ENCODE results near the gene ZDHHC6.
"Not testable (repeated sequence)": the region's sequence is repeated elsewhere in the genome, so short reads cannot be mapped to it uniquely, and the experiment has no call there.

The ZDHHC6 gene

DNA sequence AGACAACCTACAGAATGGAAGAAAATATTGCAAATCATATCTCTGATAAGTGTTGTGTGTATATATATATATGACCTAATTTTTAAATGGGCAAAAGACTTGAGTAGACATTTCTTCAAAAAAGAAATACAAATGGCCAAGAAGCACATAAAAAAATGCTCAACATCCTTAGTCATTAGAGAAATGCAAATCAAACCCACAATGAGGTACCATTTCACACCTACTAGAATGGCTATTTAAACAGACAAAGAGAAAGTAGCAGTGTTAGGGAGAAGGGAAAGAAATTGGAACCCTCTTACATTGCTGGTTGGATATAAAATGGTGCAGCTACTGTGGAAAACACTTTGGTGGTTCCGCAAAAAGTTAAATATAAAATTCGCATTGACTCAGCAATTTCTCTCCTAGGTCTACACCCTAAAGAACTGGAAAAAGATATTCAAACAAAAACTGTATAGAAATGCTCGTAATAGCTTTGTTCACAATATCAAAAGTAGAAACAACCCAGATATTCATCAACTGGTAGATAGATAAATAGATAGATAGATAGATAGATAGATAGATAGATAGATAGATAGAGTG lies 56.5 kb downstream of the ZDHHC6 start:
- DNase-seq (ENCODE audit: low read depth), result no peak

DNA sequence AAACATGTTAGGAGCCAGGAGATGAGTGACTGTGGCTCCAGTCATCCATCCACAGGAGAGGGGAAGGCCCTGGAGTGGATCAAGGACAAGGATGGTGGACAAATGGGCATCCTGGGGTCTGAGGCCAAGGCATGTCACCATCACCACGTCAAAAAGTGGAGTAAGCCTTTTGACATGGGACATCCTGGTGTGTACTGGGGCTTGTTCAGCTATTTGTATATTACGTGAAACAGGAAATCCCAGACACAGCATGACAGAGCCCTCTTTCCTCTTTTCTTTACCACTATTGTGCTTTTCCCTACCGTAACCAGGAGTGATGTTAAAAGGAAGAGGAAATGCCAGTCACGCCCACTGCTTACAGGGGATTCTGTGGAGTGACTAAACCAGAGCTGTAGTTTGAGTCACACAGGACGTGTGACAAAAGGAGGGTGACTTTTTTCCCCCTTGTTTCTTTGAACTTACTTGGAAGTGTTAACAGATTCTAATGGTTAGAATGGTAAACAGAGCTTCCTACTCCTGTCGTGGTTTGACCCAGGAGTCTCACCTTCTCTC lies 57.4 kb downstream of the ZDHHC6 start:
- no peak for DNase-seq (ENCODE audit: low read depth)

DNA sequence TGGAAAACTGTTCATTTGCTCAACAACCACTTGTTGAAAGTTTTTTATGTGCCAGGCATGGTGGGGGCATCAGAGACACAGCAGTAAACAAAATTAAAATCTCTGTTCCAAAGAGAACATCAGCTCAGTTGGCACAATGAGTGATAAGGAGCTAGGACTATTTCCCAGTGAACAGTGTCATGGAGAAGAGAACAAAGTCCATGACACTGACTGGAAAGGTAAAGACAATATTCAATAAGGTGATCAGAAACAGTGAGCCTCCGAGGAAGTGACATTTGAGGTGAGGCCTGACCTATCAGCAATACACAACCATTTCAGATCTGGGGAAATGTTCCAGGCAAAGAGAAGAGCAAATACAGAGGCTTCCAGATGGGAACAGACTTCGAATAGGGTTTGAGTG lies 58.2 kb downstream of the ZDHHC6 start:
- no peak for DNase-seq (ENCODE audit: low read depth)

DNA sequence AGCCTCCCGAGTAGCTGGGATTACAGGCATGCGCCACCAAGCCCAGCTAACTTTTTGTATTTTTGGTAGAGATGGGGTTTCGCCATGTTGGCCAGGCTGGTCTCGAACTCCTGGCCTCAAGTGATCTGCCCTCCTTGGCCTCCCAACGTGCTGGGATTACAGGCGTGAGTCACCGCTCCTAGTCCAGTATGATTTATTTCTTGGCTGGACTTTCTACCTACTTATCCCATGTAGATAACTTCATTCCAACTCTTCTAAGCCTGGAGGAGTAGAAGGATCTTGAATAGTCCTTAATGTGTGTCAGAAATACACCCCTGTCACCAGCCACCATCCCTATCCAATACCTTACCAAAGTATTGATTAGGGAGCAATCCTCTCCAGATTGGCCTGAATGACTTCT lies 58.7 kb downstream of the ZDHHC6 start:
- DNase-seq (ENCODE audit: low read depth), result not testable (repeated sequence)

DNA sequence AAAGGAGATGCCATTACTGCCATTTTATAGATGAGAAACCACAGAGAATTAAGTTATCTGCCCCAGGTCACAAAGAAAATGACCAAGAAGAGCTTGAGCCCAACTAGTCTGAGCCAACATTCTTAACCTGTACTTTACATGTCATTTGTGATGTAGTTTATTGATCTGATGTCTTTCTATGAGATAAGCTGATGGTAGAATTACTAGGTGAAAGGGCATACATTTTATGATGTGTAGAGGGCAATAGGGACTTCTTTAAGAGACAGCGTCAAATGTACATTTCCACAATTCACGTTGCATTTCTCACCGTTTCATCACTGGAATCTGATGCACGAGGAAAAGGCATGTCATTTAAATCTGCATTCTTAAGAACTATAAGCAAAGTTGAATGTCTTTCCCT lies 61.5 kb downstream of the ZDHHC6 start:
- DNase-seq (ENCODE audit: low read depth), result no peak

DNA sequence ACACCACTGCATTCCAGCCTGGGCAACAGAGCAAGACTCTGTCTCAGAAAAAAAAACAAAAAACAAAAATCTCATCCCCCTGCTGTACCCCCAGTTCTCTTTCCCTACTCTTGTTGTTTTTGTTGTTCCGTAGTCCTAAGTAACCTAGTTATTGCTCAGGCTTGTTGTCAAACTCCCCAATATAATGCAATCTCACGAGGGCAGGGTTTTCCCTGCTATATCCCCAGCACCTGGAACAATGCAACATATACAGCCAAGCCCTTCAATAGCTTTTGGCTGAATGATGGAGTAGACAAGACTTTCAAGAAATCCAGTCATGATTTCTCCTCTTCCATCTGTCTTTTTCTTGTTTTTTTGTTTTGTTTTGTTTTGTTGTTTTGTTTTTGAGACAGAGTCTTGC lies 62.6 kb downstream of the ZDHHC6 start:
- DNase-seq (ENCODE audit: low read depth), result no peak

DNA sequence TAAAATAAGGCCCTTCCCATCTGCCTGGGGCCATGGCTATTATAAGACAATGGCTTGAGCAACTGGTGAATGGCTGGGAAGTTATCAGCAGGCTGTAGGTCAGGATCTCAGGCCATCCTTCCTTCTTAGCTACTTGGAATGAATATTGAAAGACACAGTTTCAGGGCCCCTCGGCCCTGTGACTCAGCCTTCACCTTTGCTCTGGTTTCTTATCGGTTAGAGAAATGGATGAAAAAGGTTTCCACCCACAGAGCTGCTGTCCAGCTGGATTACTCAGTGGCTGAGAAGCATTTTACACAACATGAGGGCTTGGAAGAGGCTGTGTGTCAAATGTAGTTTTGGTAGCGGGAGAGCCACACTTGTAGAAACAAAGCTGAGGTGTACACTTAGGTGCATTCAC lies 63.4 kb downstream of the ZDHHC6 start:
- DNase-seq (ENCODE audit: low read depth), result no peak

DNA sequence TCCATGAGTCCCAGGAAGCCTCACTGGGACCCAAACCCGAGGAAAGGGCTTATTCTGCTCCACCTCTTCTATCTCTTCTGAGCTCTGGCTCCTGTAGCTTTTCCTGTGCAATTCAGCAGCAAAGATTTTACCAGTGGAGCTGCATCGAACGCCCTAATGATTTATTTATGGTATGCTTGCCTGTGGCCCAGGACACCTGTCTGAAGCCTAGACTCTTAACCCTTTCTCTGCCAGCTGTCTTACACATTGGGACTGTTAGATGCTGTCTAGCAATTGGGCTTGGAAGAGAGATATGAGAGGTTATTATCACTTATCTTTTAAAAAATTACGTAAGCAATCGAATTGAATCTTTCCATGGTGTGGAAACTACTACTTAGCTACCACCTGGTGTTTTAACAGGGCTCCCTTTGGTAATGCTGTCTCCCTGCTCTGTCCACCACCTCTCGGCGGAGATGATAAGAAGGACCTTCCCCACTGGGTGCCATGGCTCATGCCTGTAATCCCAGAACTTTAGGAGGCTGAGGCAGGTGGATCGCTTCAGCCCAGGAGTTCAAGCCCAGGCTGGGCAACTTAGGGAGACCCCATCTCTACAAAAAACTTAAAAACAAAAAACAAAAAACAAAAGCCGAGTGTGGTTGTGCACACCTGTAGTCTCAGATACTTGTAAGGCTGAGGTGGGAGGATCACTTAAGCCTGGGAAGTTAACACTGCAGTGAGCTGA lies 64.0 kb downstream of the ZDHHC6 start:
- DNase-seq (ENCODE audit: low read depth), result no peak
